Transverse colon (tissue), 4 donors: Measurements from ENCODE around the gene CSF1R.

Source experiments
- CTCF ChIP-seq, 5 experiments: fragments of 200-600 bp in 3 of 5; fragments of 450-650 bp in 2 of 5; sonication (generic) in 3 of 5; IDR thresholded peaks; 1 replicate in 2 of 5; 2 replicates in 3 of 5; pipeline ENCODE4 v1.5.1; 2016 to 2017; ENCODE audit warnings: antibody characterized with exemption in 5 of 5, inconsistent platforms in 3 of 5, mild to moderate bottlenecking in 2 of 5, moderate library complexity in 1 of 5
- EP300 ChIP-seq: sonication (generic); formaldehyde crosslinking; IDR thresholded peaks from one replicate; pipeline ENCODE4 v1.6.1; 2017; ENCODE audit warnings: antibody characterized with exemption, low read depth
- POLR2A ChIP-seq: fragments of 450-650 bp; IDR thresholded peaks from one replicate; pipeline ENCODE4 v1.6.1; 2016; ENCODE audit warnings: antibody characterized with exemption, mild to moderate bottlenecking, moderate library complexity
- POLR2AphosphoS5 ChIP-seq, 3 donors: sonication (generic); formaldehyde crosslinking; IDR thresholded peaks; one replicate each; pipeline ENCODE4 v1.6.1; 2016; ENCODE audit warnings: antibody characterized with exemption in 3 of 3

- TF ChIP-seq CTCF (IDR thresholded peaks at IDR 0.05) (no peak), POLR2A (no peak), POLR2AphosphoS5 (IDR thresholded peaks at IDR 0.05) (no peak), EP300 (no peak)
Measured at GRCh38 chr5:150057052-150057451, 29.3 kb downstream of the CSF1R start.
